ENCODE results near the gene RSRC1. TPM values are rescaled to one million over a fixed set of nuclear protein-coding genes. Genes with fewer than 3 reads are reported as not detected.

Gene RSRC1
- total and polyA plus RNA-seq, 2 of the 8 experiments (the other 6 are each of a cell fraction or from before 2014, with no cell fraction given) = 2.0 to 27.9 TPM

DNA sequence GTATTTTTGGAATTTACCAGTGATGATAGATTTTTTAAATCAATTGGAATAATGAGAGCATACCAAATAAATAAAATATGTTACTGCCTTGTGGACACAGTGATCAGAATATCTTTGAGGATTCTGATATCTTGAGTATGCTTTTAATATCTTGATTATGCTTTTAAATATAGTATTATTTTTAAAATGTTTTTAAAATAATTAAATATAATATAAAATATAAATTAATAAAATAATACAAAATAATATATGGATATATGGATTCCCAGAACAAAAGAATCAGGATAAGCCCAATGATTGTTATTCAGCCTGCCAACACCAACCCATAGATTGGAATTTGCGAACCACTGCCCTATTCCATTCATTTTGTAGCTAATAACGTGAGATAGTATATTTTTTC, 369.2 kb downstream of the RSRC1 start (continued):
- TF ChIP-seq GABPA (IDR thresholded peaks at IDR 0.05; ENCODE audit: borderline replicate concordance, insufficient read depth, low read length) (no peak), NRF1 (IDR thresholded peaks at IDR 0.05; ENCODE audit: low read depth, low read length) (no peak), TAF7 (optimal IDR thresholded peaks at IDR 0.05; ENCODE audit: borderline replicate concordance, low read depth, low read length) (no peak), RFX5 (IDR thresholded peaks at IDR 0.05; ENCODE audit: borderline replicate concordance, low read depth, low read length) (no peak), CEBPB (IDR thresholded peaks at IDR 0.05; ENCODE audit: low read depth, low read length) (no peak)

All from H1 (cell line).